ENCODE measurements around the gene MAMSTR.
"Not testable (repeated sequence)": the region's sequence is repeated elsewhere in the genome, so short reads cannot be mapped to it uniquely, and the experiment has no call there.

The MAMSTR gene

DNA sequence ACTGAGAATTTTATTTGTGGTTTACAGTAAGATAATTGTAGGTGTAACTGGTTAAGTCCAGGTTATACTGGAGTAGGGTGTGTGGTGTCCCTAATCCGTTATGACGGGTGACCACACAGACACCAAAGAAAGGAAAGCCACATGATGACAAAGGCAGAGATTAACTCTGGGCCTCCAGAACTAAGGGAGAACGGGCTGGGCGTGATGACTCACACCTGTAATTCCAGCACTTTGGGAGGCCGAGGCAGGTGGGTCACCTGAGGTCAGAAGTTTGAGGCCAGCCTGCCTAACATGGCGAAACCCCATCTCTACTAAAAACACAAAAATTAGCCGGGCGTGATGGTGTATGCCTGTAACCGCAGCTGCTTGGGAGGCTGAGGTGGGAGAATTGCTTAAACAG is 33.9 kb downstream of the MAMSTR start:
- no peak for DNase-seq

DNA sequence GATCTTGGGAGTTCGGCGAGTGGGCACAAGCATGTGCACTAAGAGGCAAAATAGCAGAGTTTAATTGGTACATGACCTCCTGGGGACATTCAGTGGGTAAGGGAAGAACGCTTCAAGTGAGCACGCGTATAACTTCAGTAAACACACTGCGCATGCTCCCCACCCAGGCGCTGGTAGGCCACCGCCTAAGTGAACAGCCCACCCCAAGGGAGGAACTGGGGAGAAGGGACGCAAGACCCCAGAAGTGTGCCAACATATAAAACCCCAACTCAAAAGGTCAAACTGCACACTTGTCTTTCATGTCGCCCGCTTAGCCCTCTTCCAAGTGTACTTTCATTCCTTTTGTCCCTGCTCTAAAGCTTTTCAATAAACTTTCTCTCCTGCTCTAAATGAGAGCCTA is 36.2 kb downstream of the MAMSTR start:
- peak; percentile 63 for DNase-seq

- no peak for DNase-seq
These were observed 38.4 kb downstream of the MAMSTR start for GRCh38 chr19:48681127-48681470.

DNA sequence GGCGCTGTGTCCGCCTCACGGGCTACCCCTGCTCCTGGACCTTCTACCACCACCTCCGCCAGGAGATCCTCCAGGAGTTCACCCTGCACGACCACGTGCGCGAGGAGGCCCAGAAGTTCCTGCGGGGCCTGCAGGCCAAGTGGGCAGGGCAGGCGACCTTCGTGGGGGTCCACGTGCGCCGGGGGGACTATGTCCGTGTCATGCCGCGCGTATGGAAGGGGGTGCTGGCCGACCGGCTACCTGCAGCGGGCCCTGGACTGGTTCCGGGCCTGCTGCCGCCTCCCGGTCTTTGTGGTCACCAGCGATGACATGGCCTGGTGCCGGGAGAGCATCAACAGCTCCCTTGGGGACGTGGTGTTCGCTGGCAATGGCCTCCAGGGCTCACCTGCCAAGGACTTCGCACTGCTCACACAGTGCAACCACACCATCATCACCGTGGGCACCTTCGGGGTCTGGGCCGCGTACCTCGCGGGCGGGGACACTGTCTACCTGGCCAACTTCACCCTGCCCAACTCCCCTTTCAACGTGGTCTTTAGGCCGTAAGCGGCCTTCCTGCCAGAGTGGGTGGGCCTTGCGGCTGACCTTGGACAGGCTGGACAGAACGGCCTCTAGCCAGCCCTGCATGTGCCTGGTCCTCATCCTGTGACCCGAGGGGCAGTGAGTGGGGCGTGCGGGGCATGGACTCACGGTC is 38.9 kb downstream of the MAMSTR start:
- DNase-seq: no peak

DNA sequence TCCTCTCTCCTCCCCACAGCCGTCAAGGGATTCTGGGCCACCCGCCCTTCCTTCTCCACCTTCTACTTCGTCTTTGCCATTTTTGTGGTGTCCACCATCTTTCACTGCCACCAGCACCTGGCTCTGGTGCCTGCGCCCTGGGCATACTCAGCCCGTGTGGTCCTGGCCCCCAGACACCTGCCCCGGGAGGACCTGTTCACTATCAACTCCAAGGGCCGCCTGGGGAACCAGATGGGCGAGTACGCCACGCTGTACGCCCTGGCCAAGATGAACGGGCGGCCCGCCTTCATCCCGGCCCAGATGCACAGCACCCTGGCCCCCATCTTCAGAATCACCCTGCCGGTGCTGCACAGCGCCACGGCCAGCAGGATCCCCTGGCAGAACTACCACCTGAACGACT is 39.5 kb downstream of the MAMSTR start:
- not testable (repeated sequence) for DNase-seq

DNA sequence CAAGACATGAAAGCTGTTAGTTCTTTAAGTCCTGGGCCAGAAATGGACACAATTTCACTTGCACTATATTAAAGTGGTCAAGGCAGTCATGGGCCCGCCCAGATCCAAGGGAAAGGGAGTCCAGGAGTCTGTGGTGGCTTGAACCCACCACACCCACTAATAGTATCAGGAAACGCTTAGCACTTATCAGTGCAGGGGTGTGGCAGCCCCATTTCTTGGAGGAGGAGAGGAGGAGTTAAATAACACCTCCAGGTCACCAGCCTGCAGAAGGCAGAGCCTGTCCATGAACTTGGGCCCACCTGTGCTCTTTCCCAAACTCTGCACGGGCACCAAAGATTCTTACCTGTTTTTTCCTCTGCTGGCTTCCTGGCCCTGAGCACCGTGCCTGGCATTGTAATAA is 41.3 kb downstream of the MAMSTR start:
- DNase-seq: no peak

- no peak for DNase-seq
These were observed 42.6 kb downstream of the MAMSTR start for GRCh38 chr19:48676887-48677286.

GRCh38 chr19:48676487-48676886 is 43.0 kb downstream of the MAMSTR start:
- no peak for DNase-seq

DNA sequence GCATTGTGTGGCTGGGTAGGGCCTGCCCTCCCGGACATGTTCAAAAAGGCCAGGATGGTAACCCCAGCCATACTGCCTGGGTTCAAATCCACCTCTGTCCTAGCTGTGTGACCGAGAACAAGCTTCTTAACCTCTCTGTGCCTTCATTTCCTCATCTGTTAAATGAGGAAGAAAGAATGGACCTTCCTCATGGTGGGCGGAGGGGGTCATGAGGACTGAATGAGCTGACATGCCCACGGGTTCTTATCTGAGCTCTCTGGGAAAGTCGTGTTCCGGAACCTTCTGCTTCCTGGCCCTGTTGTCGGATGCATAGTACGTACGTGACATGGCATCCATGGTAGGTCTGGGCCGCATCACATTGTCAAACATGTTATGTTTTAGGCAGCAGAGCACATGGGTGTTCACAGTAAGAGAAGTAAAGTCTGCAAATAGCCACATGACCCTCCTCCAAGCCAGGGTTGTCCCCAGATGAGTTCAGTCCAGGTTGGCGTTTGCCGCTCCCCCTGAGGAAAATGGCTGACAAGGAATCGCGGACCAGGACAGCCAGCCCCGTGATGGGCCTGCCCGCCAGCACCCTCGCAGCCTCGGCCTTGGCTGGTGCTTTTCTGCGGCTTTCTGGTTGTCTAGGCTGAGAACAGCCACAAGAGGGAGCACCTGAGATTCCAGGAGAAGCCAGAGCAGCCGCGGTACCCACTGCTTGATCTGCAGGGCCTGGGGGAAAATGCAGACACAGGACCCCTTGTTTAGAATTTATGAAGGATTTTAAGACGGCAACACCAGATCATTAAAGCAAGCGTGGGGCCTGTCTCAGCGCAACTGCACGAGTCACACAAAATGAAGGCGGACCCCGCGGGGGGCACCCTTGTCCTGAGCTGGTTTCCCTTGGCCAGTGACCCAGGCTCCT is 44.4 kb downstream of the MAMSTR start:
- DNase-seq: peak; percentile 93

GRCh38 chr19:48674216-48674809 is 45.2 kb downstream of the MAMSTR start:
- no peak for DNase-seq

- DNase-seq: peak; percentile 48
These were observed 46.0 kb downstream of the MAMSTR start for GRCh38 chr19:48673436-48674100.

- DNase-seq: no peak
These were observed 46.5 kb downstream of the MAMSTR start, which contains the start of gene NTN5 for GRCh38 chr19:48672994-48673393. Gene NTN5 (minus strand): TSS chr19:48673017. CDS start chr19:48670986, 2,031 bp downstream.

DNA sequence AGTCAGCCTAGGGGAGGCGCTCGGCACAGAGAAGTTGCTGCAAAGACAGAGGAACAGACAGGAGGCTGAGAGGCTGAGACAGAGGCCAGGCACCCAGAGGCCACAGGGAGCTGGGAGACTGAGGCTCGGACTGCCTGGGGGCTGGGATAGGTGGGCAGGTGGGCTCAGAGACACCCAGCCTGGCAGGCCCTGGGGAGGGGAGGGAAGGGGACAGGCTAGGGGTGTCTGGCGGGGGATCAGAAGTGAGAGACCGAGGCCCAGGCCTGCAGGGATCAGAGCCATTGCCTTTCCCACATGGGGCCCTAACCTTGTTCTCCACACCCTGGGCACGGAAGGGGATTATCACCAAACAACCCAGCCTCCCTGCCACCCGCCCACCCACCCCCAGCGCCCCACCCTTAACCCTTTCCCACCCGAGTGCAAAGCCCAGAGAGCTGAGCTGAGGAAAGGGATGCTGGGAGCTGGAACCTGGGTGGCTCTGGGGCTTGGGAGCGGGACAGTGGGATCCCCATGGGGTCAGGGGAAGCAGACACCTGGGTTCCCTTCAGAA is 48.0 kb downstream of the MAMSTR start:
- DNase-seq: no peak

DNA sequence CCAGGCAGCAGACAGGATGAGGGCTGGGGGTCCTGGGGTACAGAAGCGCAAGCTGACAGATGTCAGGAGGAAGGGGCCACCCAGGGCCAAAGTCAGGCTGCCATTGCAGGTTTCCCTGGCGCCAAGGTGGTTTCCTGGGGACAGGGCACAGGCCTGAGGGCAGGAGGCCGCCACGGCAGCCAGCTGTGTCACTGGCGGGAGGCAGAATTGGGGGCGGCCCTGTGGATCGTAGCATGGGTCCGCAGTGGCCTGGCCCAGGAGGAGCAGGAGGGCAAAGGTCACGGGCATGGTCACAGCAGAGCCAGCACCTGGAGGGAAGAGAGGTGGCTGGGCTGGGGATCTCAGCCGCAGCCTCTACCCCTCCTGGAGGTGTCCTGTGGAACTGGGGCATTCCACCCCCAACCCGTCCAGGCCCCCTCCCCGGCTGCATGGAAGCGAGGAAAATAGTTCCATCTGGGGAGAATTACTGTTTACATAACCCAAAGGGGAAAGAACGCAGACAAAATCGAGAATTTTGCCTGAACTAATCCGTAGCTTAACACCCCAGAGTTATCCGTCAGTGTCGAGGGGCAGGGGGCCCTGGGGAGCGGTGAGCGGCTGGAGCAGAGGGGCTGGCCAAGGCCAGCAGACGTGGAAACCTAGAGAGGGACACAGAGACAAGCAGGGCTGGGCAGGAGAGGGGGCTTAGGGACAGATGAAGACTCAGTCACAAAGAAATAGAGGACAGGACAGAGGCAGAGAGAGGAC is 48.7 kb downstream of the MAMSTR start:
- DNase-seq: no peak

GRCh38 chr19:48669903-48670668 is 49.4 kb downstream of the MAMSTR start:
- no peak for DNase-seq

GRCh38 chr19:48668761-48669160 is 50.8 kb downstream of the MAMSTR start:
- no peak for DNase-seq

DNA sequence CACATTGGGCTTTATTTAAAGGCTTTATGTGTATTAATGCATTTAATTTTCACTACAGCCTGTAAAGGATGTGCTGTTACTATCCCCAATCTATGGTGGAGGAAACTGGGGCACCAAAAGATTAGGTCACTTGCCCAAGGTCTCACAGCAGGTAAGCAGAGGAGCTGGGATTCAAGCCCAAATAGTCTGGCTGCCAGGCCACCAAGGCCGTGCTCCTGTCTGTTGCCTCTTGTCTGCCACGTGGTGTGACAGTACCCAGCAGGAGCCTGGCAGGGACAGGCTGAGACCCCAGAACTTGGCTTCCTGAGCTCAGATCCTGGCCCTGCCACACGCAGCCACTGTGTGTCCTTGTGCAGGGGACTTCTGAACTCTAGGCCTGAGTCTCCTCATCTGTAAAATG is 51.2 kb downstream of the MAMSTR start:
- DNase-seq: no peak

DNA sequence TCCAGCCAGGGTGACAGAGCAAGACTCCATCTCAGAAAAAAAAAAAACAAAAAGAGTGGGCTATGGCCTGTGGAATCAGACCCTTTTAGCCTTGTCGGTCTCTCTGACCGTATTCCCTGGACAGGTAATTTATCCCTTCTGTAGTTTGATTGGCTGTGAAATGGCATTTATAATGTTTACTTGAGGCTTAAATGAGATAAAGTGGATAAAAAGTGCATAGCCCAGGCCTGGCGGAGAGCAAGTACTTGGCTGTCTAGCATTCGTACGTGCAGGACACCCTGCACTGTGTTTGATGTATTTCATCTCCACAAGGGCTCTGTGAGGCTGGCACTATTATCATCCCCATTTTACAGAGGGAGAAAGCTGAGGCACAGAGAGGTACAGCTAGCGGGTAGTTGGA is 53.7 kb downstream of the MAMSTR start:
- no peak for DNase-seq

- no peak for DNase-seq
These were observed 55.0 kb downstream of the MAMSTR start for GRCh38 chr19:48664476-48664875.

GRCh38 chr19:48663667-48664066 is 55.9 kb downstream of the MAMSTR start:
- DNase-seq: no peak

Measured in retina (tissue), 1 donor.